Ovary (tissue), 9 donors: Measurements from ENCODE around the gene STRN. TPM values are rescaled to one million over a fixed set of nuclear protein-coding genes. Genes with fewer than 3 reads are reported as not detected.

Experiments
- DNase-seq, 5 donors: peaks; one replicate each; pipeline ENCODE4 v3.0.0-alpha.2; 2019 to 2020
- H3K27ac ChIP-seq, 2 donors: fragments of 200-600 bp; one replicate each; pipeline versions ENCODE4 v1.5.1 to v1.8.0; 2019 to 2022
- H3K27me3 ChIP-seq: fragments of 200-600 bp; one replicate; pipeline ENCODE4 v1.8.0; 2022
- H3K36me3 ChIP-seq: fragments of 200-600 bp; sonication (generic); one replicate; pipeline ENCODE4 v1.5.1; 2019
- H3K4me1 ChIP-seq: one replicate; pipeline ENCODE4 v1.8.1; 2013; ENCODE audit warnings: mild to moderate bottlenecking, moderate library complexity; ENCODE audit not compliant: insufficient read depth
- H3K4me3 ChIP-seq: fragments of 200-600 bp; sonication (generic); one replicate; pipeline ENCODE4 v1.5.1; 2017
- H3K9me3 ChIP-seq, 2 donors: fragments of 200-600 bp in 1 of 2; sonication (generic) in 1 of 2; one replicate each; pipeline versions ENCODE4 v1.5.1 to v1.8.1; 2013 to 2019; ENCODE audit warnings: mild to moderate bottlenecking in 1 of 2, moderate library complexity in 1 of 2
- CTCF ChIP-seq, 3 donors: fragments of 450-650 bp in 2 of 3; fragments of 200-600 bp in 1 of 3; IDR thresholded peaks; one replicate each; pipeline versions ENCODE4 v1.5.1 to v1.8.0; 2016 to 2022; ENCODE audit warnings: antibody characterized with exemption in 3 of 3, mild to moderate bottlenecking in 1 of 3
- EP300 ChIP-seq: sonication (generic); formaldehyde crosslinking; IDR thresholded peaks from one replicate; pipeline ENCODE4 v1.6.1; 2017; ENCODE audit warnings: antibody characterized with exemption
- POLR2A ChIP-seq: fragments of 450-650 bp; IDR thresholded peaks from one replicate; pipeline ENCODE4 v1.6.1; 2017; ENCODE audit warnings: antibody characterized with exemption, mild to moderate bottlenecking, moderate library complexity
- WGBS, 3 donors: extraction: QIAGEN DNeasy Blood & Tissue Kit in 1 of 3; methylation state at CpG; one replicate each; pipeline versions ENCODE4 v1.1.5 to v1.1.7; 2013 to 2017; 5-methylcytosine and 5-hydroxymethylcytosine counted together
- intact Hi-C, 4 donors: fragments of 100-400 bp; cut with DNase I; formaldehyde crosslinking; loops; one replicate each; pipeline versions ENCODE4 v1.11.0 to v1.15.1; 2022 to 2023
- polyA plus RNA-seq, 2 donors: library from polyadenylated mRNA; stranded (reverse); fragments of 200-250 nt in 1 of 2; fragments of 350-450 nt in 1 of 2; fragmentation: Illumina TruSeq in 1 of 2; extraction: RNeasy Lipid Tissue Mini Kit (QIAGEN cat#74804) in 1 of 2; gene quantifications; one replicate each; pipeline ENCODE4 v1.2.3, GENCODE V29; 2013 to 2014
- total RNA-seq, 7 donors: library from RNA; depleted of rRNA in 2 of 7; stranded (reverse); fragments of >200 nt in 2 of 7; fragmentation: NEBNext Ultra II Directional in 3 of 7; extraction: Animal tissue kit (Norgen Biotek cat#: 25700) in 3 of 7; gene quantifications; one replicate each; pipeline versions ENCODE4 v1.1.0 to v1.2.4, GENCODE V29; 2016 to 2023
- donor health status: DM: no; HTN: no; CAD: no; lungs with moderate emphysema.
- donor health status: DM: no; HTN: no; CAD: no.
- donor health status: Bipolar disorder and iron deficiency.
- donor health status: DM: yes; HTN: yes; CAD: no.
- donor health status: DM: no; HTN: no; CAD: no.
- donor health status: DM: yes; HTN: yes; CAD: no.

Gene STRN
- total and polyA plus RNA-seq, 9 donors, result 5.7 to 23.1 (median 18.2) TPM

- Histone ChIP-seq H3K36me3 (no peaks in the 10 kb centered on the region), H3K27me3 (no peaks in the 10 kb centered on the region), H3K4me1 (no peaks in the 10 kb centered on the region), H3K9me3 (no peaks in the 10 kb centered on the region), H3K4me3 (no peak overlapping the region), H3K27ac (no peak overlapping the region)
- no peak for TF ChIP-seq POLR2A
- TF ChIP-seq EP300, result no peak
- TF ChIP-seq CTCF (IDR thresholded peaks at IDR 0.05), result no peak
- DNase-seq, result no peak
- intact Hi-C loops, result no loop called here
Observed at GRCh38 chr2:36858551-36859365, 107.6 kb downstream of the STRN start.

- 70 to 82% (median 71%) methylated on average over 5 of the region's 5 CpGs for WGBS, 3 donors
- no peaks in the 10 kb centered on the region for H3K27me3 ChIP-seq
- no peak overlapping the region for H3K27ac ChIP-seq
- TF ChIP-seq POLR2A, result no peak
- H3K4me1 ChIP-seq, result no peaks in the 10 kb centered on the region
- H3K9me3 ChIP-seq, result no peaks in the 10 kb centered on the region
- H3K36me3 ChIP-seq, result no peaks in the 10 kb centered on the region
- DNase-seq, result no peak
- H3K4me3 ChIP-seq, result no peak overlapping the region
- intact Hi-C loops, result no loop called here
Observed at GRCh38 chr2:36857713-36858112, 108.6 kb downstream of the STRN start.

GRCh38 chr2:36855429-36855828 is 110.9 kb downstream of the STRN start:
- DNase-seq, result no peak
- intact Hi-C loops, result no loop called here
- no peaks in the 10 kb centered on the region for H3K27me3 ChIP-seq
- 97 to 98% (median 98%) methylated on average over 2 of the region's 2 CpGs for WGBS, 3 donors
- no peaks in the 10 kb centered on the region for H3K36me3 ChIP-seq
- H3K27ac ChIP-seq, result no peak overlapping the region
- no peak overlapping the region for H3K4me3 ChIP-seq
- TF ChIP-seq CTCF (IDR thresholded peaks at IDR 0.05) (no peak), POLR2A (no peak), EP300 (no peak)
- no peaks in the 10 kb centered on the region for H3K4me1 ChIP-seq
- no peaks in the 10 kb centered on the region for H3K9me3 ChIP-seq

GRCh38 chr2:36854241-36854640 is 112.1 kb downstream of the STRN start:
- Histone ChIP-seq H3K36me3 (no peaks in the 10 kb centered on the region), H3K27me3 (no peaks in the 10 kb centered on the region), H3K4me1 (no peaks in the 10 kb centered on the region), H3K27ac (no peak overlapping the region), H3K9me3 (no peaks in the 10 kb centered on the region), H3K4me3 (no peak overlapping the region)
- TF ChIP-seq EP300 (no peak), CTCF (IDR thresholded peaks at IDR 0.05) (no peak), POLR2A (no peak)
- DNase-seq, result no peak
- intact Hi-C loops, result no loop called here
- 77 to 86% (median 81%) methylated on average over 2 of the region's 2 CpGs for WGBS, 3 donors

- no peaks in the 10 kb centered on the region for H3K36me3 ChIP-seq
- TF ChIP-seq EP300 (no peak), CTCF (IDR thresholded peaks at IDR 0.05) (no peak), POLR2A (no peak)
- H3K4me1 ChIP-seq, result no peaks in the 10 kb centered on the region
- no peak overlapping the region for H3K27ac ChIP-seq
- 95 to 97% (median 96%) methylated on average over 8 of the region's 8 CpGs for WGBS, 3 donors
- H3K27me3 ChIP-seq, result no peaks in the 10 kb centered on the region
- H3K4me3 ChIP-seq, result no peak overlapping the region
- H3K9me3 ChIP-seq, result no peaks in the 10 kb centered on the region
- intact Hi-C loops, result no loop called here
- DNase-seq, result no peak
Observed at GRCh38 chr2:36849265-36849664, 117.1 kb downstream of the STRN start.
